Ovary (tissue), 1 donor: ENCODE results near the gene RBFOX2.

Experiments
- EP300 ChIP-seq: sonication (generic); formaldehyde crosslinking; IDR thresholded peaks from one replicate; pipeline ENCODE4 v1.6.1; 2017; ENCODE audit warnings: antibody characterized with exemption
- POLR2A ChIP-seq: fragments of 450-650 bp; IDR thresholded peaks from one replicate; pipeline ENCODE4 v1.6.1; 2017; ENCODE audit warnings: antibody characterized with exemption, mild to moderate bottlenecking, moderate library complexity

DNA sequence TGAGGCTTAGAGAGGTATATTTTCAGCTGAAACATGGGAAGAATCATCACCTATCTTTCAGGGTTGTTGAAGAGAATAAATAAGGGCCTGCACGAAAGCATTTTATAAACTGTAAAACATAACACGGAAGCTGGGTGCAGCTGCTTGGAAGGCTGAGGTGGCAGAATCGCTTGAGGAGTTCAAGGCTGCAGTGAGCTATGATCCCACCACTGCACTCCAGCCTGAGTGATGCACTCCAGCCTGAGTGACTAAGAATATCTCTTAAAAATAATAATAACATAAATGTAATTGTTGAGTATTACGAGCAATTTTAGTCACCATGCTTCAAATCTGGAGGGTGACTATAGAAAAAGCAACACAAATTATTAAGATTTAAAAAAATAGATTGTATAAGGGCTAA, 16.3 kb downstream of the RBFOX2 start:
- TF ChIP-seq EP300: no peak
- no peak for TF ChIP-seq POLR2A
